Astrocyte of the cerebellum (primary cell): ENCODE data around the gene RNF13.

ENCODE experiments used
- DNase-seq: peaks from one replicate; pipeline ENCODE4 v3.0.0-alpha.2; 2011; ENCODE audit warnings: low read depth
- H3K4me3 ChIP-seq: 2 replicates; pipeline ENCODE4 v1.5.1; 2011; ENCODE audit warnings: mild to moderate bottlenecking, low read depth, low read length, moderate library complexity
- CTCF ChIP-seq: IDR thresholded peaks from 2 replicates; pipeline ENCODE4 v1.5.1; 2012; ENCODE audit warnings: low read length, low read depth, moderate library complexity, mild to moderate bottlenecking; ENCODE audit errors: missing control alignments
- in situ Hi-C: cut with HindIII; loops from 2 replicates; pipeline ENCODE4 v1.10.0; 2017; ENCODE audit warnings: low sequenced_read_pairs

The RNF13 gene

GRCh38 chr3:149812606-149813366 lies at the start of gene RNF13:
RNF13 (plus strand) TSS chr3:149813215; CDS start chr3:149846027, 32,812 bp downstream.
- in situ Hi-C loops: no loop called here
- no peak for TF ChIP-seq CTCF
- DNase-seq: peak; percentile 89
- peak within 1 kb of the TSS; percentile 86 for H3K4me3 ChIP-seq

GRCh38 chr3:149763565-149764195 lies 49.3 kb upstream of the RNF13 start:
- in situ Hi-C loops: no loop called here
- H3K4me3 ChIP-seq: no peak overlapping the region
- no peak for DNase-seq
- no peak for TF ChIP-seq CTCF

- no peak overlapping the region for H3K4me3 ChIP-seq
- no peak for DNase-seq
- in situ Hi-C loops: no loop called here
- no peak for TF ChIP-seq CTCF
Observed at GRCh38 chr3:149764302-149764701, 48.7 kb upstream of the RNF13 start.

GRCh38 chr3:149765762-149766334 lies 47.2 kb upstream of the RNF13 start:
- no peak overlapping the region for H3K4me3 ChIP-seq
- in situ Hi-C loops: no loop called here
- DNase-seq: peak; percentile 37
- peak; percentile 53 for TF ChIP-seq CTCF

GRCh38 chr3:149767720-149768119 lies 45.3 kb upstream of the RNF13 start:
- no peak for DNase-seq
- in situ Hi-C loops: no loop called here

More at GRCh38 chr3:149767720-149768119, 45.3 kb upstream of the RNF13 start:
- no peak overlapping the region for H3K4me3 ChIP-seq
- no peak for TF ChIP-seq CTCF
